ENCODE measurements around the gene ITGBL1.

Gene ITGBL1

GRCh38 chr13:101738336-101738735 lies 285.9 kb downstream of the ITGBL1 start:
- DNase-seq (ENCODE audit: insufficient read length) (no peak), FAIRE-seq (no peak)
- no peak for TF ChIP-seq TAF1 (IDR thresholded peaks at IDR 0.05; ENCODE audit: borderline replicate concordance, low read depth, low read length)
- no peak for TF ChIP-seq POLR2A (IDR thresholded peaks at IDR 0.05; ENCODE audit: low read depth, low read length)
- TF ChIP-seq POLR2AphosphoS5 (IDR thresholded peaks at IDR 0.05; ENCODE audit: low read depth, low read length), result no peak

- no peak for FAIRE-seq
- no peak for TF ChIP-seq TAF1 (IDR thresholded peaks at IDR 0.05; ENCODE audit: borderline replicate concordance, low read depth, low read length)
- no peak for TF ChIP-seq POLR2AphosphoS5 (IDR thresholded peaks at IDR 0.05; ENCODE audit: low read depth, low read length)
- TF ChIP-seq POLR2A (IDR thresholded peaks at IDR 0.05; ENCODE audit: low read depth, low read length), result no peak
- no peak for DNase-seq (ENCODE audit: insufficient read length)
These were observed 287.1 kb downstream of the ITGBL1 start for GRCh38 chr13:101739382-101740178.

GRCh38 chr13:101746513-101746912 lies 294.0 kb downstream of the ITGBL1 start:
- no peak for DNase-seq (ENCODE audit: insufficient read length)
- FAIRE-seq, result no peak
- no peak for TF ChIP-seq POLR2A (IDR thresholded peaks at IDR 0.05; ENCODE audit: low read depth, low read length)
- no peak for TF ChIP-seq POLR2AphosphoS5 (IDR thresholded peaks at IDR 0.05; ENCODE audit: low read depth, low read length)
- TF ChIP-seq TAF1 (IDR thresholded peaks at IDR 0.05; ENCODE audit: borderline replicate concordance, low read depth, low read length), result no peak

- TF ChIP-seq POLR2AphosphoS5 (IDR thresholded peaks at IDR 0.05; ENCODE audit: low read depth, low read length) (no peak), POLR2A (IDR thresholded peaks at IDR 0.05; ENCODE audit: low read depth, low read length) (no peak), TAF1 (IDR thresholded peaks at IDR 0.05; ENCODE audit: borderline replicate concordance, low read depth, low read length) (no peak)
- FAIRE-seq (no peak), DNase-seq (ENCODE audit: insufficient read length) (no peak)
These were observed 294.6 kb downstream of the ITGBL1 start for GRCh38 chr13:101747039-101747438.

GRCh38 chr13:101749584-101749983 lies 297.1 kb downstream of the ITGBL1 start:
- FAIRE-seq (no peak), DNase-seq (ENCODE audit: insufficient read length) (no peak)
- TF ChIP-seq TAF1 (IDR thresholded peaks at IDR 0.05; ENCODE audit: borderline replicate concordance, low read depth, low read length) (no peak), POLR2AphosphoS5 (IDR thresholded peaks at IDR 0.05; ENCODE audit: low read depth, low read length) (no peak), POLR2A (IDR thresholded peaks at IDR 0.05; ENCODE audit: low read depth, low read length) (no peak)

GRCh38 chr13:101751488-101751887 lies 299.0 kb downstream of the ITGBL1 start:
- no peak for TF ChIP-seq TAF1 (IDR thresholded peaks at IDR 0.05; ENCODE audit: borderline replicate concordance, low read depth, low read length)
- no peak for TF ChIP-seq POLR2A (IDR thresholded peaks at IDR 0.05; ENCODE audit: low read depth, low read length)
- no peak for TF ChIP-seq POLR2AphosphoS5 (IDR thresholded peaks at IDR 0.05; ENCODE audit: low read depth, low read length)
- FAIRE-seq (no peak), DNase-seq (ENCODE audit: insufficient read length) (no peak)

GRCh38 chr13:101752432-101752831 lies 300.0 kb downstream of the ITGBL1 start:
- TF ChIP-seq POLR2AphosphoS5 (IDR thresholded peaks at IDR 0.05; ENCODE audit: low read depth, low read length) (no peak), TAF1 (IDR thresholded peaks at IDR 0.05; ENCODE audit: borderline replicate concordance, low read depth, low read length) (no peak), POLR2A (IDR thresholded peaks at IDR 0.05; ENCODE audit: low read depth, low read length) (no peak)
- FAIRE-seq (no peak), DNase-seq (ENCODE audit: insufficient read length) (no peak)

GRCh38 chr13:101755228-101755887 lies 302.9 kb downstream of the ITGBL1 start:
- DNase-seq (ENCODE audit: insufficient read length), result no peak
- TF ChIP-seq TAF1 (IDR thresholded peaks at IDR 0.05; ENCODE audit: borderline replicate concordance, low read depth, low read length) (no peak), POLR2A (IDR thresholded peaks at IDR 0.05; ENCODE audit: low read depth, low read length) (no peak), POLR2AphosphoS5 (IDR thresholded peaks at IDR 0.05; ENCODE audit: low read depth, low read length) (no peak)
- FAIRE-seq, result no peak

- TF ChIP-seq TAF1 (IDR thresholded peaks at IDR 0.05; ENCODE audit: borderline replicate concordance, low read depth, low read length), result no peak
- no peak for TF ChIP-seq POLR2AphosphoS5 (IDR thresholded peaks at IDR 0.05; ENCODE audit: low read depth, low read length)
- TF ChIP-seq POLR2A (IDR thresholded peaks at IDR 0.05; ENCODE audit: low read depth, low read length), result no peak
- FAIRE-seq (no peak), DNase-seq (ENCODE audit: insufficient read length) (peak; percentile 1)
These were observed 305.1 kb downstream of the ITGBL1 start for GRCh38 chr13:101757446-101758039.

- DNase-seq (ENCODE audit: insufficient read length), result no peak
- TF ChIP-seq TAF1 (IDR thresholded peaks at IDR 0.05; ENCODE audit: borderline replicate concordance, low read depth, low read length) (no peak), POLR2AphosphoS5 (IDR thresholded peaks at IDR 0.05; ENCODE audit: low read depth, low read length) (no peak), POLR2A (IDR thresholded peaks at IDR 0.05; ENCODE audit: low read depth, low read length) (no peak)
- no peak for FAIRE-seq
These were observed 310.7 kb downstream of the ITGBL1 start for GRCh38 chr13:101763191-101763590.
